Measurements from ENCODE around the gene PSMA5. TPM values are rescaled to one million over a fixed set of nuclear protein-coding genes. Genes with fewer than 3 reads are reported as not detected.

The PSMA5 gene
- total RNA-seq, 3 donors from 2014 or later = 23.7 to 36.7 (median 28.8) TPM

DNA sequence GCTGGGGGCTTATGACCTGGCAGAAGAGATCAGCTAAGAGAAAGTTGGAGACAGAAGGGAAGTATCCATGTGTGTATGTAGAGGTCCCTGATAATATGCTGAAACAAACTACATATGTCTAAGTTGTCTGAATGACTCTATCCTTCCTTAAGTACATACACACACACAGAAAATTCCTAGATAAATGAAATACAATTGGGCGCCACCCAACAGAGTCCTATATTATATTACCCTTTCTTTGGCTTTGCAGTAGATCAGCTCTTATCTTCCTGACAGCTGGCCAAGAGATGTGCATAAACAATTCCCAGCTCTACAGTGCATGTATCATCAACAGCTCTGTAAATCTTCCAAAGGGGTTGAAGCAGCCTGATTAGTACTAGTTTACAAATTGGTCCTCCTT, 68.6 kb downstream of the PSMA5 start:
- TF ChIP-seq POLR2A (IDR thresholded peaks at IDR 0.05) (no peak), POLR2AphosphoS5 (IDR thresholded peaks at IDR 0.05) (no peak)
- TF ChIP-seq, protein P1, sequence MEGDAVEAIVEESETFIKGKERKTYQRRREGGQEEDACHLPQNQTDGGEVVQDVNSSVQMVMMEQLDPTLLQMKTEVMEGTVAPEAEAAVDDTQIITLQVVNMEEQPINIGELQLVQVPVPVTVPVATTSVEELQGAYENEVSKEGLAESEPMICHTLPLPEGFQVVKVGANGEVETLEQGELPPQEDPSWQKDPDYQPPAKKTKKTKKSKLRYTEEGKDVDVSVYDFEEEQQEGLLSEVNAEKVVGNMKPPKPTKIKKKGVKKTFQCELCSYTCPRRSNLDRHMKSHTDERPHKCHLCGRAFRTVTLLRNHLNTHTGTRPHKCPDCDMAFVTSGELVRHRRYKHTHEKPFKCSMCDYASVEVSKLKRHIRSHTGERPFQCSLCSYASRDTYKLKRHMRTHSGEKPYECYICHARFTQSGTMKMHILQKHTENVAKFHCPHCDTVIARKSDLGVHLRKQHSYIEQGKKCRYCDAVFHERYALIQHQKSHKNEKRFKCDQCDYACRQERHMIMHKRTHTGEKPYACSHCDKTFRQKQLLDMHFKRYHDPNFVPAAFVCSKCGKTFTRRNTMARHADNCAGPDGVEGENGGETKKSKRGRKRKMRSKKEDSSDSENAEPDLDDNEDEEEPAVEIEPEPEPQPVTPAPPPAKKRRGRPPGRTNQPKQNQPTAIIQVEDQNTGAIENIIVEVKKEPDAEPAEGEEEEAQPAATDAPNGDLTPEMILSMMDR (IDR thresholded peaks at IDR 0.05) = no peak
- DNase-seq (ENCODE audit: low spot score in 2 of 2) = no peak
- Histone ChIP-seq H3K27ac (no peak overlapping the region), H3K27me3 (no peaks in the 10 kb centered on the region), H3K9me3 (no peaks in the 10 kb centered on the region), H3K4me1 (no peaks in the 10 kb centered on the region), H3K4me3 (no peak overlapping the region), H3K36me3 (no peaks in the 10 kb centered on the region)
- intact Hi-C loops (cut with DNase I; ENCODE audit: low total_unique reads) = no loop called here

DNA sequence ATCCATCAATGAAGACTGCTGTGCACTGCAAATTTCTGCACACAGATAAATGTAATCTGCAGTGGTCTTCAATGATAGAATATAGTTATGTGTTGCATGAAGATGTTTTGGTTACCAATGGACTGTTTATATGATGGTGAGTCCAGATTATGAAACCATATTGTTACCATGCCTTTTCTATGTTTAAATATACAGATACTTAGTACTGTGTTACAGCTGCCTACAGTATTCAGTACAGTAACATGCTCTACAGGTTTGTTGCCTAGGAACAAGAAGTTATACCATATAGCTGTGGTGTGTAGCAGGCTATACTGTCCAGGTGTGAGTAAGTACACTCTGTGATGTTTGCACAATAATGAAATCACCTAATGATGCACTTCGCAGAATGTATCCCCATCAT, 69.3 kb downstream of the PSMA5 start:
- Histone ChIP-seq H3K4me3 (no peak overlapping the region), H3K27ac (no peak overlapping the region), H3K9me3 (no peaks in the 10 kb centered on the region), H3K4me1 (no peaks in the 10 kb centered on the region), H3K27me3 (no peaks in the 10 kb centered on the region), H3K36me3 (no peaks in the 10 kb centered on the region)
- intact Hi-C loops (cut with DNase I; ENCODE audit: low total_unique reads) = no loop called here
- no peak for TF ChIP-seq POLR2A (IDR thresholded peaks at IDR 0.05)
- TF ChIP-seq, protein P1 (IDR thresholded peaks at IDR 0.05) = no peak
- TF ChIP-seq POLR2AphosphoS5 (IDR thresholded peaks at IDR 0.05) = no peak
- no peak for DNase-seq (ENCODE audit: low spot score in 2 of 2)

- intact Hi-C loops (cut with DNase I; ENCODE audit: low total_unique reads) = no loop called here
- no peaks in the 10 kb centered on the region for H3K9me3 ChIP-seq
- H3K36me3 ChIP-seq = no peaks in the 10 kb centered on the region
- TF ChIP-seq POLR2AphosphoS5 (IDR thresholded peaks at IDR 0.05) (no peak), POLR2A (IDR thresholded peaks at IDR 0.05) (no peak)
- TF ChIP-seq, protein P1 (IDR thresholded peaks at IDR 0.05) = no peak
- no peaks in the 10 kb centered on the region for H3K27me3 ChIP-seq
- no peak for DNase-seq (ENCODE audit: low spot score in 2 of 2)
- no peak overlapping the region for H3K4me3 ChIP-seq
- H3K4me1 ChIP-seq = no peaks in the 10 kb centered on the region
- H3K27ac ChIP-seq = no peak overlapping the region
These were observed 69.7 kb downstream of the PSMA5 start for GRCh38 chr1:109356505-109356904.

- no peaks in the 10 kb centered on the region for H3K9me3 ChIP-seq
- TF ChIP-seq POLR2AphosphoS5 (IDR thresholded peaks at IDR 0.05) (no peak), POLR2A (IDR thresholded peaks at IDR 0.05) (no peak)
- TF ChIP-seq, protein P1 (IDR thresholded peaks at IDR 0.05) = no peak
- H3K36me3 ChIP-seq = no peaks in the 10 kb centered on the region
- intact Hi-C loops (cut with DNase I; ENCODE audit: low total_unique reads) = no loop called here
- no peaks in the 10 kb centered on the region for H3K27me3 ChIP-seq
- no peaks in the 10 kb centered on the region for H3K4me1 ChIP-seq
- DNase-seq (ENCODE audit: low spot score in 2 of 2) = no peak
- H3K27ac ChIP-seq = no peak overlapping the region
- no peak overlapping the region for H3K4me3 ChIP-seq
These were observed 71.3 kb downstream of the PSMA5 start for GRCh38 chr1:109354929-109355328.

GRCh38 chr1:109351457-109351856, 74.8 kb downstream of the PSMA5 start:
- Histone ChIP-seq H3K9me3 (no peaks in the 10 kb centered on the region), H3K27ac (no peak overlapping the region), H3K4me3 (no peak overlapping the region), H3K27me3 (no peaks in the 10 kb centered on the region), H3K4me1 (no peaks in the 10 kb centered on the region), H3K36me3 (no peaks in the 10 kb centered on the region)
- DNase-seq (ENCODE audit: low spot score in 2 of 2) = no peak
- intact Hi-C loops (cut with DNase I; ENCODE audit: low total_unique reads) = no loop called here
- TF ChIP-seq, protein P1 (IDR thresholded peaks at IDR 0.05) = no peak
- TF ChIP-seq POLR2AphosphoS5 (IDR thresholded peaks at IDR 0.05) = no peak

All from breast epithelium (tissue), 4 donors.